Activated effector memory CD4-positive, alpha-beta T cell treated with Interleukin-2 at 50 U/mL for 16 hours (primary cell): Measurements from ENCODE around the gene GSC.
"Not testable (repeated sequence)": the region's sequence is repeated elsewhere in the genome, so short reads cannot be mapped to it uniquely, and the experiment has no call there.

Experiments
- DNase-seq: peaks from one replicate; pipeline ENCODE4 v3.0.0-alpha.2; 2020

The GSC gene

GRCh38 chr14:94738097-94738496 is 31.8 kb downstream of the GSC start:
- no peak for DNase-seq

DNA sequence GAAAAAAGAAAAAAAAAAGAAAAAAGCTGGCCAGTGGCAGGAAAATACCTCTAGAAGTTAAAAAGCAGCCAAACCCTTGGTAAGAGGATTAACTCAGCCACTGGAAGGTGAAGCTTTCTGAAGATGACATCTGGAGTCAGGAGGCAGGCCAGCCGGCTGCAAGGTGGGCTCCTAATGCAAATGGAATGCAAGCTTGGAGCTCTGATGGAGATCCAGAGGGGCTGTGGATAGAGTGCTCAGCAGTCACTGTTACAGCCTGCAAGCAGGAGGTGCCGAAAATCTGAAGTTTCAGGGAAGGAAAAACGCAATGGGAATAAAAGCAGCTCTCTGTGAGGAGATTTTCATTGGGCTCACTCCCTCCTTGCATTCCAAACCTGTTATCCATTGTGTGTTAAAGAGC is 41.0 kb downstream of the GSC start:
- no peak for DNase-seq

- not testable (repeated sequence) for DNase-seq
Measured at GRCh38 chr14:94728440-94728839, 41.5 kb downstream of the GSC start.

GRCh38 chr14:94726649-94727048 is 43.3 kb downstream of the GSC start:
- not testable (repeated sequence) for DNase-seq

DNA sequence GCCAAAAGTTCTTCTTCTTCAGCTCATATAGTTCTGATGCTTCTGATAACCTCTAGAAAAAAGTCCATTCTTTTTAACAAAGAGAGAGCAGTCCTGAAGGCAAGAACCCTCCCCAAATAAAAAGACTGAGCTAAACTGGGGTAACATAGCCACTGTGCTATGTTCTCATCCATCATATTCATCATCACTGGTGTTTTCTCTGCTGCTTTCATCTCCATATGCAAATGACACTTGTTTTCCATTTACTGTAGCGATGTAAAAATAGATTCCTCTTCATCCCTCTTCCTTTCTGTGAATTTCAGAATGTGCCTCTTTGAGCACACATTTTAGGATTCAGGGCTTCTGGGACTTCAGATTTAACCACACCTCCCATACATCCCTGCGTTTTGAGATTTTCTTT is 44.9 kb downstream of the GSC start:
- no peak for DNase-seq

- DNase-seq: no peak
Measured at GRCh38 chr14:94722397-94722796, 47.5 kb downstream of the GSC start.
